ENCODE results near the gene KCNQ1.

DNA sequence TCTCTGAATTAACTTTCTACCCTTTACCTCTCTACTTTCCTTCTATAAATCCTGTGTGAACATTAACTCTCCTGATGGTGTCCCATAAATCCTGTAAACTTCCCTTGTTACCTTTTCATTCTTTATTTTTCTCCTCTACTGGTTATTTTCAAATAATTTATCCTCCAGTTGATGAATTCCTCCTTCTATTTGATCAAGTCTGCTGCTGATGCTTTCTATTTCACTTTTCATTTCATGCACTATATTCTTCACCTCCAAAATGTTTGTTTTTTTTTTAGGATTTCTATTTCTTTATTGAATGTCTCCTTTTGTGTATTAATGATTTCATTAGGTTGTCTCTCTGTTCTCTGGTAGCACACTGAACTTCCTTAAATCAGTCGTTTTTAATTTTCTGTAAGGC is 186.4 kb downstream of the KCNQ1 start:
- TF ChIP-seq, protein P1, sequence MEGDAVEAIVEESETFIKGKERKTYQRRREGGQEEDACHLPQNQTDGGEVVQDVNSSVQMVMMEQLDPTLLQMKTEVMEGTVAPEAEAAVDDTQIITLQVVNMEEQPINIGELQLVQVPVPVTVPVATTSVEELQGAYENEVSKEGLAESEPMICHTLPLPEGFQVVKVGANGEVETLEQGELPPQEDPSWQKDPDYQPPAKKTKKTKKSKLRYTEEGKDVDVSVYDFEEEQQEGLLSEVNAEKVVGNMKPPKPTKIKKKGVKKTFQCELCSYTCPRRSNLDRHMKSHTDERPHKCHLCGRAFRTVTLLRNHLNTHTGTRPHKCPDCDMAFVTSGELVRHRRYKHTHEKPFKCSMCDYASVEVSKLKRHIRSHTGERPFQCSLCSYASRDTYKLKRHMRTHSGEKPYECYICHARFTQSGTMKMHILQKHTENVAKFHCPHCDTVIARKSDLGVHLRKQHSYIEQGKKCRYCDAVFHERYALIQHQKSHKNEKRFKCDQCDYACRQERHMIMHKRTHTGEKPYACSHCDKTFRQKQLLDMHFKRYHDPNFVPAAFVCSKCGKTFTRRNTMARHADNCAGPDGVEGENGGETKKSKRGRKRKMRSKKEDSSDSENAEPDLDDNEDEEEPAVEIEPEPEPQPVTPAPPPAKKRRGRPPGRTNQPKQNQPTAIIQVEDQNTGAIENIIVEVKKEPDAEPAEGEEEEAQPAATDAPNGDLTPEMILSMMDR (IDR thresholded peaks at IDR 0.05; ENCODE audit: poor library complexity, severe bottlenecking) = no peak
- TF ChIP-seq TAF1 (IDR thresholded peaks at IDR 0.05; ENCODE audit: low read depth) (no peak), EZH2 (IDR thresholded peaks at IDR 0.05; ENCODE audit: borderline replicate concordance, insufficient read depth, low read length, poor library complexity, severe bottlenecking) (no peak), MXI1 (conservative IDR thresholded peaks at IDR 0.05; ENCODE audit: poor library complexity, severe bottlenecking) (no peak), POLR2AphosphoS5 (IDR thresholded peaks at IDR 0.05) (no peak), EP300 (conservative IDR thresholded peaks at IDR 0.05; ENCODE audit: poor library complexity, severe bottlenecking) (no peak)
- TF ChIP-seq, protein P2, sequence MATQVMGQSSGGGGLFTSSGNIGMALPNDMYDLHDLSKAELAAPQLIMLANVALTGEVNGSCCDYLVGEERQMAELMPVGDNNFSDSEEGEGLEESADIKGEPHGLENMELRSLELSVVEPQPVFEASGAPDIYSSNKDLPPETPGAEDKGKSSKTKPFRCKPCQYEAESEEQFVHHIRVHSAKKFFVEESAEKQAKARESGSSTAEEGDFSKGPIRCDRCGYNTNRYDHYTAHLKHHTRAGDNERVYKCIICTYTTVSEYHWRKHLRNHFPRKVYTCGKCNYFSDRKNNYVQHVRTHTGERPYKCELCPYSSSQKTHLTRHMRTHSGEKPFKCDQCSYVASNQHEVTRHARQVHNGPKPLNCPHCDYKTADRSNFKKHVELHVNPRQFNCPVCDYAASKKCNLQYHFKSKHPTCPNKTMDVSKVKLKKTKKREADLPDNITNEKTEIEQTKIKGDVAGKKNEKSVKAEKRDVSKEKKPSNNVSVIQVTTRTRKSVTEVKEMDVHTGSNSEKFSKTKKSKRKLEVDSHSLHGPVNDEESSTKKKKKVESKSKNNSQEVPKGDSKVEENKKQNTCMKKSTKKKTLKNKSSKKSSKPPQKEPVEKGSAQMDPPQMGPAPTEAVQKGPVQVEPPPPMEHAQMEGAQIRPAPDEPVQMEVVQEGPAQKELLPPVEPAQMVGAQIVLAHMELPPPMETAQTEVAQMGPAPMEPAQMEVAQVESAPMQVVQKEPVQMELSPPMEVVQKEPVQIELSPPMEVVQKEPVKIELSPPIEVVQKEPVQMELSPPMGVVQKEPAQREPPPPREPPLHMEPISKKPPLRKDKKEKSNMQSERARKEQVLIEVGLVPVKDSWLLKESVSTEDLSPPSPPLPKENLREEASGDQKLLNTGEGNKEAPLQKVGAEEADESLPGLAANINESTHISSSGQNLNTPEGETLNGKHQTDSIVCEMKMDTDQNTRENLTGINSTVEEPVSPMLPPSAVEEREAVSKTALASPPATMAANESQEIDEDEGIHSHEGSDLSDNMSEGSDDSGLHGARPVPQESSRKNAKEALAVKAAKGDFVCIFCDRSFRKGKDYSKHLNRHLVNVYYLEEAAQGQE (IDR thresholded peaks at IDR 0.05; ENCODE audit: borderline replicate concordance) = no peak

Measured in neural cell (in vitro differentiated cells).